Activated CD8-positive, alpha-beta memory T cell treated with anti-CD3 and anti-CD28 coated beads, Interleukin-2, amount 50 U/mL, for 4 hours (primary cell): ENCODE results near the gene CADM4.
"Not testable (repeated sequence)": the region's sequence is repeated elsewhere in the genome, so short reads cannot be mapped to it uniquely, and the experiment has no call there.

Source experiments
- DNase-seq: peaks from one replicate; pipeline ENCODE4 v3.0.0-alpha.2; 2020

CADM4 gene

GRCh38 chr19:43639519-43640423, at the start of gene CADM4:
Gene CADM4, minus strand, starts transcription at chr19:43639850. Its CDS starts 60 bp downstream, at chr19:43639790.
- DNase-seq = peak; percentile 49

GRCh38 chr19:43688059-43688701, 48.5 kb upstream of the CADM4 start:
- no peak for DNase-seq

- no peak for DNase-seq
Measured at GRCh38 chr19:43687660-43687997, 48.0 kb upstream of the CADM4 start.

GRCh38 chr19:43684326-43684725, 44.7 kb upstream of the CADM4 start:
- no peak for DNase-seq

- DNase-seq = no peak
Measured at GRCh38 chr19:43683905-43684304, 44.3 kb upstream of the CADM4 start.

GRCh38 chr19:43682824-43683661, 43.4 kb upstream of the CADM4 start:
- no peak for DNase-seq

GRCh38 chr19:43682269-43682668, 42.6 kb upstream of the CADM4 start:
- not testable (repeated sequence) for DNase-seq

- no peak for DNase-seq
Measured at GRCh38 chr19:43681821-43682220, 42.2 kb upstream of the CADM4 start.

GRCh38 chr19:43678512-43679261, 39.0 kb upstream of the CADM4 start:
- no peak for DNase-seq

- no peak for DNase-seq
Measured at GRCh38 chr19:43675906-43676305, 36.3 kb upstream of the CADM4 start.

GRCh38 chr19:43675269-43675879, 35.7 kb upstream of the CADM4 start:
- no peak for DNase-seq

GRCh38 chr19:43674596-43674995, 34.9 kb upstream of the CADM4 start:
- DNase-seq = no peak

GRCh38 chr19:43674183-43674582, 34.5 kb upstream of the CADM4 start:
- DNase-seq = no peak

- DNase-seq = no peak
Measured at GRCh38 chr19:43673637-43674036, 34.0 kb upstream of the CADM4 start.

GRCh38 chr19:43672061-43672679, 32.5 kb upstream of the CADM4 start:
- DNase-seq = no peak

GRCh38 chr19:43668406-43669109, 28.9 kb upstream of the CADM4 start:
- peak; percentile 91 for DNase-seq

- peak; percentile 17 for DNase-seq
Measured at GRCh38 chr19:43667876-43668405, 28.3 kb upstream of the CADM4 start.

GRCh38 chr19:43667126-43667875, 27.7 kb upstream of the CADM4 start:
- peak; percentile 17 for DNase-seq

- DNase-seq = no peak
Measured at GRCh38 chr19:43664018-43664417, 24.4 kb upstream of the CADM4 start.

- DNase-seq = no peak
Measured at GRCh38 chr19:43662487-43662886, 22.8 kb upstream of the CADM4 start.
